HG02885 (cell line): ENCODE results near the gene CUL4B.
"Not testable (repeated sequence)": the region's sequence is repeated elsewhere in the genome, so short reads cannot be mapped to it uniquely, and the experiment has no call there.

Experiments
- ATAC-seq: cut with Tn5 transposase; IDR thresholded peaks from one replicate; pipeline ENCODE4 v1.9.1; 2021; ENCODE audit warnings: mild to moderate bottlenecking; ENCODE audit not compliant: unreplicated experiment, poor library complexity

The CUL4B gene

GRCh38 chrX:120560842-120561633, at the start of gene CUL4B:
Gene CUL4B (minus strand): TSS chrX:120560962. CDS start chrX:120560638, 324 bp downstream.
- peak; percentile 86 for ATAC-seq

GRCh38 chrX:120604361-120604782, 43.6 kb upstream of the CUL4B start:
- peak; percentile 69 for ATAC-seq

- ATAC-seq, result peak; percentile 90
Measured at GRCh38 chrX:120603707-120604360, 43.1 kb upstream of the CUL4B start, which contains the start of gene MCTS1. Gene MCTS1 (plus strand): TSS chrX:120604101. CDS start chrX:120604237, 136 bp downstream.

- ATAC-seq, result no peak
Measured at GRCh38 chrX:120585702-120586101, 24.9 kb upstream of the CUL4B start.

- no peak for ATAC-seq
Measured at GRCh38 chrX:120575379-120576114, 14.8 kb upstream of the CUL4B start.

- not testable (repeated sequence) for ATAC-seq
Measured at GRCh38 chrX:120573806-120574205, 13.0 kb upstream of the CUL4B start.

- ATAC-seq, result no peak
Measured at GRCh38 chrX:120570011-120570600, 9.3 kb upstream of the CUL4B start.

GRCh38 chrX:120568609-120569008, 7.8 kb upstream of the CUL4B start:
- no peak for ATAC-seq

- ATAC-seq, result no peak
Measured at GRCh38 chrX:120568035-120568434, 7.3 kb upstream of the CUL4B start.

GRCh38 chrX:120566817-120567216, 6.1 kb upstream of the CUL4B start:
- ATAC-seq, result no peak

- no peak for ATAC-seq
Measured at GRCh38 chrX:120564925-120565324, 4.2 kb upstream of the CUL4B start.

GRCh38 chrX:120562569-120562926, 1.8 kb upstream of the CUL4B start:
- ATAC-seq, result no peak

GRCh38 chrX:120561634-120562568, 1.1 kb upstream of the CUL4B start:
- ATAC-seq, result no peak

- ATAC-seq, result peak; percentile 48
Measured at GRCh38 chrX:120560405-120560841, 339 bp downstream of the CUL4B start.

GRCh38 chrX:120559804-120560203, 958 bp downstream of the CUL4B start:
- no peak for ATAC-seq

- no peak for ATAC-seq
Measured at GRCh38 chrX:120556251-120556650, 4.5 kb downstream of the CUL4B start.

- no peak for ATAC-seq
Measured at GRCh38 chrX:120549483-120550452, 11.0 kb downstream of the CUL4B start.

- ATAC-seq, result no peak
Measured at GRCh38 chrX:120536061-120536460, 24.7 kb downstream of the CUL4B start.
